Measurements from ENCODE around the gene PCBP4. TPM values are rescaled to one million over a fixed set of nuclear protein-coding genes. Genes with fewer than 3 reads are reported as not detected.

The PCBP4 gene
- total and polyA plus RNA-seq, 12 donors = 10.7 to 234 (median 35.7) TPM

GRCh38 chr3:52006820-52007133 is 39.5 kb upstream of the PCBP4 start:
- 57 to 77% (median 69%) methylated on average over 6 of the region's 6 CpGs for WGBS, 4 donors
- Histone ChIP-seq H3K4me1 (replicated peaks in 1 of 2) (peaks cover 0 to 27% of the 10 kb centered on the region in 2 donors), H3K4me3 (no peak overlapping the region), H3K36me3 (replicated peaks in 1 of 2) (no peaks in the 10 kb centered on the region), H3K27me3 (no peaks in the 10 kb centered on the region), H3K9me3 (replicated peaks in 1 of 3) (no peaks in the 10 kb centered on the region), H3K27ac (peak overlapping the region in 2 of 5 donors; percentile 56 to 64)
- TF ChIP-seq CTCF (IDR thresholded peaks at IDR 0.05) = no peak
- TF ChIP-seq POLR2A (IDR thresholded peaks at IDR 0.05) = no peak
- intact Hi-C loops (cut with DNase I) = no loop called here
- DNase-seq = no peak

- TF ChIP-seq CTCF (IDR thresholded peaks at IDR 0.05) = no peak
- TF ChIP-seq POLR2A (IDR thresholded peaks at IDR 0.05) = no peak
- H3K36me3 ChIP-seq (replicated peaks in 1 of 2) = no peaks in the 10 kb centered on the region
- no peaks in the 10 kb centered on the region for H3K27me3 ChIP-seq
- 39 to 77% (median 52%) methylated on average over 5 to 8 of the region's 8 CpGs for WGBS, 4 donors
- peaks cover 0 to 27% of the 10 kb centered on the region in 2 donors for H3K4me1 ChIP-seq (replicated peaks in 1 of 2)
- peak overlapping the region in 2 of 5 donors; percentile 56 to 64 for H3K27ac ChIP-seq
- no peak overlapping the region for H3K4me3 ChIP-seq
- DNase-seq = no peak
- intact Hi-C loops (cut with DNase I) = no loop called here
- no peaks in the 10 kb centered on the region for H3K9me3 ChIP-seq (replicated peaks in 1 of 3)
These were observed 39.0 kb upstream of the PCBP4 start for GRCh38 chr3:52006017-52006819.

- Histone ChIP-seq H3K4me1 (replicated peaks in 1 of 2) (peaks cover 0 to 27% of the 10 kb centered on the region in 2 donors), H3K36me3 (replicated peaks in 1 of 2) (no peaks in the 10 kb centered on the region), H3K9me3 (replicated peaks in 1 of 3) (no peaks in the 10 kb centered on the region), H3K27me3 (no peaks in the 10 kb centered on the region), H3K27ac (peak overlapping the region in 2 of 5 donors; percentile 56 to 64), H3K4me3 (no peak overlapping the region)
- no peak for TF ChIP-seq POLR2A (IDR thresholded peaks at IDR 0.05)
- no peak for TF ChIP-seq CTCF (IDR thresholded peaks at IDR 0.05)
- peak in 4 of 7 donors; percentile 54 to 88 (median 62) for DNase-seq
- 10 to 22% (median 13%) methylated on average over 7 to 15 of the region's 15 CpGs for WGBS, 4 donors
- intact Hi-C loops (cut with DNase I) = no loop called here
These were observed 38.3 kb upstream of the PCBP4 start for GRCh38 chr3:52005571-52005986.

GRCh38 chr3:52004906-52005395 is 37.7 kb upstream of the PCBP4 start:
- Histone ChIP-seq H3K27ac (peak overlapping the region in 2 of 5 donors; percentile 56 to 64), H3K4me3 (no peak overlapping the region), H3K36me3 (replicated peaks in 1 of 2) (no peaks in the 10 kb centered on the region), H3K9me3 (replicated peaks in 1 of 3) (no peaks in the 10 kb centered on the region), H3K4me1 (replicated peaks in 1 of 2) (peaks cover 0 to 27% of the 10 kb centered on the region in 2 donors), H3K27me3 (no peaks in the 10 kb centered on the region)
- no peak for DNase-seq
- intact Hi-C loops (cut with DNase I) = loop anchor here (5.0 kb wide), 3 partner anchors 47 to 117 kb away; partner anchors contain the start of gene DUSP7 (in 1 of the 2)
- TF ChIP-seq CTCF (IDR thresholded peaks at IDR 0.05) = no peak
- TF ChIP-seq POLR2A (IDR thresholded peaks at IDR 0.05) = no peak
- 73 to 90% (median 79%) methylated on average over 2 to 4 of the region's 4 CpGs for WGBS, 4 donors

Measured in adrenal gland (tissue), 12 donors.